ENCODE data around the gene SV2B. TPM values are rescaled to one million over a fixed set of nuclear protein-coding genes. Genes with fewer than 3 reads are reported as not detected.

SV2B gene
- total RNA-seq, 2 donors from 2014 or later: not detected

DNA sequence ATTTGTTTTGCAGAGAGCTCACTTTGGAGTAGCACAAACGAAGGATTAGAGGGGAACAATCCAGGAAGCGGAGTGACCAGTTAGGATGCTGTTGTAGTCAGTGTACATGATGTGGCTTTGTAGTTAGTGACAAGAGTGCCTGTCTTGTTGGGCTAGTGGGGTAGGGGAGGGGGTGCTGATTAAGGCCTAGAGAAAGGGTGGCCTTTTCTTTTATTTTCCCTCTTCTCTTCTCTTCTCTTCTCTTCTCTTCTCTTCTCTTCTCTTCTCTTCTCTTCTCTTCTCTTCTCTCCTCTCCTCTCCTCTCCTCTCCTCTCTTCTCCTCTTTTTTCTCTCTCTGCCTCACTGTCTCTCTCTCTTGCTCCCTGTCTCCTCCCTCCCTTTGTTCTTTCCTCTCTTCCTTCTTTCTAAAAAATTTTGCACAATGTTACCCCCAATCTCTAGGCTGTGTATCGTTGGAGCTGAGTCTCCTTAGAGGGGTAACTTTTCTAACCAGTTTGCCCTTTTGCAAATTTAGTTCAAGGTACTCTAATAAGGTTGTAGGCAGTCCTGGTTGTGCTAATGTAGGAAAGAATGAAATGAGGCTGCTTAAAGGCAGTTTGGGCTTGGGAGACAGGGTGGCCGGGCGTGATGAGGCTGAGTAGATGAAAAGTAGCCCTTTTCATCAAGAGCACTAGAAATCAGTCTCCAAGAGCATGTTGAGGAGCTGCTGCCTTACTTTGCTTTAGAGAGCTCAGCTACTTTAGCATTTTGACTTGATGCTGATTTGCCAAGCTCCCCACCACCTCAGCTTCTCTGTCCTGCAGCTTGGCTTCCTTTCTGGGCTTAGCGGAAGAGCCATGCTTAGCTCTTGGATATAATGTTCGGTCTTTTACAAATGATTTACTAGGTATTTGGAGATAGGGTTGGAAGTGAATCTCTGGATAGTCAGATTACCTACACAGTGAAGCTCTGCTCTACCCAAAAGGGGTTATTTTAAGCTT, 58.6 kb downstream of the SV2B start:
- H3K27me3 Mint-ChIP-seq: peaks cover 33 to 48% of the 10 kb centered on the region in 2 donors

DNA sequence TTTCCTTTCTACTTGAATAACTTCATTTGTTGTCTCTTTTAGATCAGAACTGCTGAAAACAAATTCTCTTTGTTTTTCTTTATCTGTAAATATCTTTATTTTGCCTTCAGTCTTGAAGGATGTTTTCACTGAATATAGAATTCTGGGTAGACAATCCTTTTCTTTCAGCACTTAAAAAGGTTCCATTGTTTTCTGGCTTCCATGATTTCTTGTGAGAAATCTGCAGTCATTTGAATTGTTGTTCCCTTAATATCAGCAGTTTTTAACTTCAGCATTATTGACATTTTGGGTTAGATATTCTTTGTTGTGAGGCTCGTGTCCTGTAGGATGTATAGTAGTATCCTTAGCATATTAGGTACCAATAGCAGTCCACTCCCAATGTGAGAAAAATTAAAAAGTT, 65.8 kb downstream of the SV2B start:
- no peak overlapping the region for H3K27ac Mint-ChIP-seq
- H3K27me3 Mint-ChIP-seq: peaks cover 17 to 22% of the 10 kb centered on the region in 2 donors
- no peak for ATAC-seq
- peaks cover 16% of the 10 kb centered on the region for H3K36me3 Mint-ChIP-seq
- no peak overlapping the region for H3K4me3 Mint-ChIP-seq
- no peak for DNase-seq (ENCODE audit: low spot score)
- peaks cover 3% of the 10 kb centered on the region for H3K9me3 Mint-ChIP-seq
- no peaks in the 10 kb centered on the region for H3K4me1 Mint-ChIP-seq (ENCODE audit: low read depth in 2 of 2)

More for the DNA sequence above, 58.6 kb downstream of the SV2B start:
- ATAC-seq (no peak), DNase-seq (ENCODE audit: low spot score) (no peak)
- H3K4me3 Mint-ChIP-seq: no peak overlapping the region
- no peak overlapping the region for H3K27ac Mint-ChIP-seq
- no peaks in the 10 kb centered on the region for H3K36me3 Mint-ChIP-seq
- H3K4me1 Mint-ChIP-seq (ENCODE audit: low read depth in 2 of 2): no peaks in the 10 kb centered on the region
- no peaks in the 10 kb centered on the region for H3K9me3 Mint-ChIP-seq

GRCh38 chr15:91168457-91168856, 68.4 kb downstream of the SV2B start:
- peaks cover 16% of the 10 kb centered on the region for H3K36me3 Mint-ChIP-seq

GRCh38 chr15:91171334-91171733, 71.3 kb downstream of the SV2B start:
- ATAC-seq (no peak), DNase-seq (ENCODE audit: low spot score) (no peak)
- no peaks in the 10 kb centered on the region for H3K4me1 Mint-ChIP-seq (ENCODE audit: low read depth in 2 of 2)
- H3K36me3 Mint-ChIP-seq: peaks cover 10% of the 10 kb centered on the region
- peaks cover 3% of the 10 kb centered on the region for H3K9me3 Mint-ChIP-seq
- H3K4me3 Mint-ChIP-seq: no peak overlapping the region
- H3K27me3 Mint-ChIP-seq: peaks cover 24 to 49% of the 10 kb centered on the region in 2 donors
- no peak overlapping the region for H3K27ac Mint-ChIP-seq

More at GRCh38 chr15:91168457-91168856, 68.4 kb downstream of the SV2B start:
- ATAC-seq (no peak), DNase-seq (ENCODE audit: low spot score) (no peak)
- peaks cover 3% of the 10 kb centered on the region for H3K9me3 Mint-ChIP-seq
- peaks cover 21 to 43% of the 10 kb centered on the region in 2 donors for H3K27me3 Mint-ChIP-seq
- no peaks in the 10 kb centered on the region for H3K4me1 Mint-ChIP-seq (ENCODE audit: low read depth in 2 of 2)
- no peak overlapping the region for H3K27ac Mint-ChIP-seq
- no peak overlapping the region for H3K4me3 Mint-ChIP-seq

DNA sequence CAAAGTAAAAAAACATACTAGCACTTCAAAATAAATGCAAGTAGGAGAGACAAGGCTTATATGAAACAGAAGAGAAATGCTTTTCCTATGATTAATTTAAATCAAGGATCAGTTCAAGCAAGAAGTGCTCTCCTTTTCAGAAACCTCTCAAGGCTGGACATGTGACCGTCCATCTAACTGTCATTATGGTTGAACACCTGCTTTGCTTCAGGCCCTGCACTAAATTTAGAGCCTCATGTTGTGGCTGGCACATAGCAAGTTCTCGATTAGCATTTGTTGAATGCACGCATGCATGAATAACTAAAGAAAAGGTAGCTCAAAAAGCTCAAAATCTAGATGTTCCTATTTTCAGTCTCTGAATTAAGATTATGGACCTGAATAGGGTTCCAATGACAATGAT, 82.0 kb downstream of the SV2B start:
- no peak for DNase-seq (ENCODE audit: low spot score)
- no peak overlapping the region for H3K4me3 Mint-ChIP-seq
- no peak for ATAC-seq
- H3K27me3 Mint-ChIP-seq: peaks cover 26 to 54% of the 10 kb centered on the region in 2 donors
- H3K4me1 Mint-ChIP-seq (ENCODE audit: low read depth in 2 of 2): no peaks in the 10 kb centered on the region
- H3K27ac Mint-ChIP-seq: no peak overlapping the region
- H3K36me3 Mint-ChIP-seq: no peaks in the 10 kb centered on the region
- H3K9me3 Mint-ChIP-seq: no peaks in the 10 kb centered on the region

- H3K9me3 Mint-ChIP-seq: no peaks in the 10 kb centered on the region
- no peak overlapping the region for H3K4me3 Mint-ChIP-seq
- DNase-seq (ENCODE audit: low spot score): no peak
- H3K36me3 Mint-ChIP-seq: no peaks in the 10 kb centered on the region
- no peak for ATAC-seq
- H3K27me3 Mint-ChIP-seq: peaks cover 23 to 54% of the 10 kb centered on the region in 2 donors
- no peaks in the 10 kb centered on the region for H3K4me1 Mint-ChIP-seq (ENCODE audit: low read depth in 2 of 2)
- no peak overlapping the region for H3K27ac Mint-ChIP-seq
Observed at GRCh38 chr15:91183596-91183995, 83.5 kb downstream of the SV2B start.

DNA sequence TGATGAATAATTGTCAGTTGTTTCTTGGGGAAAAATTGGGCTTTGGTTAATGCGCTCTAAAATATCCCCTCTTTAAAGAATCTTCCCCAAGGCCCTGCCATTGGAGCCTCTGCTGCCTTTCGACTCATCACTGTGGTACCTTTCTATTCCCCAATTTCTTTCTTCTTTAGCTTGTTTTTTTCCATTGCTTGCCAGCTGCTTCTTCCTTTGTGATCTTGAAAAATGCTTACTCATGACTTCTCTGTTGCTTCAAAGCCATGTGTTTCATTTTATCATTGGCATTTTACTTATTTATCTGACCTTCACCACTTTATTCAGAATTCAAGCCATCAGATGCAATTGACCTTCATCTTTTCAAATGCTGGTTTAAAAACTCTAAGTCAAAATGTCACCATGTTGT, 84.4 kb downstream of the SV2B start:
- no peaks in the 10 kb centered on the region for H3K4me1 Mint-ChIP-seq (ENCODE audit: low read depth in 2 of 2)
- DNase-seq (ENCODE audit: low spot score): no peak
- no peak overlapping the region for H3K4me3 Mint-ChIP-seq
- no peak overlapping the region for H3K27ac Mint-ChIP-seq
- no peaks in the 10 kb centered on the region for H3K9me3 Mint-ChIP-seq
- peaks cover 23 to 54% of the 10 kb centered on the region in 2 donors for H3K27me3 Mint-ChIP-seq
- ATAC-seq: no peak
- H3K36me3 Mint-ChIP-seq: no peaks in the 10 kb centered on the region

DNA sequence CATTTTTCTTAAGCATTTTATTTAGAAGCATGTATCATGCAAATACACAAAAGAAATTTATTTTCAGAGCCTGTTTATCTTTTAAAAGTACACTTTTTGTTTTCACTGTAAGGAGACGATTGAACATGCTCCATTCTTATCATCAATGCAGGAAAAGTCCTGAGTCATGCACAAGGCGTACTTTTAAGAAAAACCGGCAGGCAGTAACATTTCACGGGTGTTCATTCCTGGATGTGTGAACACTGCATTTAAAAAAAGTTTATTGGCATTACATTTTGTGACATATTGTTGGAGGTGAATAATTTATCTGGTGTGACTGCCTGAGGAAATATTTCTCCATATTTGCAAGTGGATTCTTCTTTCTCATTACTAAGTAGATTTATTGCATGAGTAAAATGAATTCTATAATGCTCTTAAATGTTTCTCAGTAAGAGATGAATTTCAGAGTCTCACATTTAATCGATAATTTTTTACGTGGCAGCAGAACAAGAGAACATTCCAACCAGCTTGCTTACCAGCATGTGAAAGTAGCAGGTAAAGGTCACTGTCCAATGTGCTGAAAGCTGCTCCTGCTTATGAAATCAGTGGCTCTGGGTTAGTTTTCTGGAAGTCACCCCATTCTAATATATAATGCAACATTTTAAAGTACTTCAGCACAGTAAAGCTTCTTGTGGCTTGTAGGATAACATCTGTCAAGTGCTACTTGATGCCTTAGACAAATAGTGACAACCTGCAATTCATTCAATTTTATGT, 87.0 kb downstream of the SV2B start:
- DNase-seq (ENCODE audit: low spot score) (no peak), ATAC-seq (no peak)
- Mint-ChIP-seq H3K27me3 (peaks cover 21 to 56% of the 10 kb centered on the region in 2 donors), H3K36me3 (no peaks in the 10 kb centered on the region), H3K9me3 (no peaks in the 10 kb centered on the region), H3K4me3 (no peak overlapping the region), H3K4me1 (ENCODE audit: low read depth in 2 of 2) (no peaks in the 10 kb centered on the region), H3K27ac (no peak overlapping the region)

- H3K9me3 Mint-ChIP-seq: no peaks in the 10 kb centered on the region
- ATAC-seq: no peak
Observed at GRCh38 chr15:91192285-91192684, 92.2 kb downstream of the SV2B start.

GRCh38 chr15:91192690-91193377, 92.8 kb downstream of the SV2B start:
- Mint-ChIP-seq H3K36me3 (no peaks in the 10 kb centered on the region), H3K4me1 (ENCODE audit: low read depth in 2 of 2) (no peaks in the 10 kb centered on the region), H3K27me3 (peaks cover 27 to 52% of the 10 kb centered on the region in 2 donors), H3K4me3 (no peak overlapping the region), H3K27ac (no peak overlapping the region), H3K9me3 (no peaks in the 10 kb centered on the region)
- DNase-seq (ENCODE audit: low spot score) (no peak), ATAC-seq (no peak)

More at GRCh38 chr15:91192285-91192684, 92.2 kb downstream of the SV2B start:
- peaks cover 27 to 52% of the 10 kb centered on the region in 2 donors for H3K27me3 Mint-ChIP-seq
- no peak overlapping the region for H3K27ac Mint-ChIP-seq
- no peaks in the 10 kb centered on the region for H3K36me3 Mint-ChIP-seq
- DNase-seq (ENCODE audit: low spot score): no peak
- no peak overlapping the region for H3K4me3 Mint-ChIP-seq
- H3K4me1 Mint-ChIP-seq (ENCODE audit: low read depth in 2 of 2): no peaks in the 10 kb centered on the region

GRCh38 chr15:91193378-91193720, 93.3 kb downstream of the SV2B start:
- ATAC-seq (no peak), DNase-seq (ENCODE audit: low spot score) (no peak)
- no peak overlapping the region for H3K4me3 Mint-ChIP-seq

DNA sequence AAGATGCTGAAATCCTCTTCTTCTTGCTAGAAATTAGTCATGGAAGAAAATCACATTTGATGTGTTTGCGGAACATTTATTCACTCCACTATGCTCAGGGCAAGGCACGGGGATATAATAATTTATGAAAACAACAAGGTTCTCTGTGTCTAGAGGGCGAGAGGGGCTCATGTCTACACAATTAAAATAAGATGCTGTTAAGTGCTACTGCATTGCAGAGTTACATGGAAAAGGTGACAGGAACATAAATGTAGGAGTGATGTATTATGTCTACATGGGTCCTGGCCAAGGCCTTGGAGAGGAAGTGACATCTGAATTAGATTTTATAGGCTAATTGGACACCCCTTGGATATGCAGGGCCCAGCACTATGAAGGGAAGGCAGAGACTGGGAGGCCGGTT, 96.1 kb downstream of the SV2B start:
- Mint-ChIP-seq H3K4me3 (no peak overlapping the region), H3K36me3 (no peaks in the 10 kb centered on the region), H3K4me1 (ENCODE audit: low read depth in 2 of 2) (no peaks in the 10 kb centered on the region), H3K27me3 (peaks cover 32 to 41% of the 10 kb centered on the region in 2 donors), H3K9me3 (no peaks in the 10 kb centered on the region), H3K27ac (no peak overlapping the region)
- DNase-seq (ENCODE audit: low spot score) (no peak), ATAC-seq (no peak)

More at GRCh38 chr15:91193378-91193720, 93.3 kb downstream of the SV2B start:
- no peaks in the 10 kb centered on the region for H3K36me3 Mint-ChIP-seq
- H3K27me3 Mint-ChIP-seq: peaks cover 27 to 52% of the 10 kb centered on the region in 2 donors
- no peaks in the 10 kb centered on the region for H3K9me3 Mint-ChIP-seq
- H3K27ac Mint-ChIP-seq: no peak overlapping the region
- no peaks in the 10 kb centered on the region for H3K4me1 Mint-ChIP-seq (ENCODE audit: low read depth in 2 of 2)

DNA sequence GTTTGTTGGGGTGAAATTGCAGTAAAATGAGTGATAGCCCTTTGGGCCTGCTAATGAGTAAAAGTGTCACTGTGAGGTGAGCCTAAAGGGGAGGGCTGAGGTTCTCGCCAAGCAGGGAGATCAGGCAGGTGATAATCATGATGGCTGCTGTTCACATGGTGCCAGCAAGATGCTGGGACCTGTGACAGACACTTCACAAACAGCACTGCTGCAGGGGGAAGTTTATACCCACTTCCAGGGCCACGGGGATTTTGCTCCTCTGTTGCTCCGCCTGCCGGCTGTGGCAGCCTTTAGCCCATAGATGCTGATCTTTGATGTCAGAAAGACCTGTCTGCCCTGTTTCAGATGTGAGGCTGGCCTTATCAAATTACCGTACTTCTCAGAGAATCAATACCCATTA, 96.7 kb downstream of the SV2B start:
- Mint-ChIP-seq H3K27me3 (peaks cover 32 to 40% of the 10 kb centered on the region in 2 donors), H3K27ac (no peak overlapping the region), H3K36me3 (no peaks in the 10 kb centered on the region), H3K4me1 (ENCODE audit: low read depth in 2 of 2) (no peaks in the 10 kb centered on the region), H3K9me3 (no peaks in the 10 kb centered on the region), H3K4me3 (no peak overlapping the region)
- no peak for DNase-seq (ENCODE audit: low spot score)
- no peak for ATAC-seq

Data from natural killer cell treated with Interleukin-12 subunit alpha and Interleukin-12 subunit beta and Interleukin-15 and Interleukin-18, amount 100 ng/mL, for 72 hours (primary cell).